T-helper 2 cell treated with Interferon-gamma antibody and Interleukin-4, amounts not matched to agents 100 ng/mL and 5 ng/mL, for 36 hours (primary cell): ENCODE results near the gene CAV3. TPM values are rescaled to one million over a fixed set of nuclear protein-coding genes. Genes with fewer than 3 reads are reported as not detected.

Experiments
- intact Hi-C: fragments of 100-400 bp; cut with micrococcal nuclease; formaldehyde crosslinking; loops from one replicate; pipeline ENCODE4 v1.15.1; 2023
- total RNA-seq: library from RNA; stranded (reverse); gene quantifications from 2 replicates; pipeline ENCODE4 v1.2.3, GENCODE V29; 2022

The CAV3 gene
- total RNA-seq, 1 donor from 2014 or later: not detected

DNA sequence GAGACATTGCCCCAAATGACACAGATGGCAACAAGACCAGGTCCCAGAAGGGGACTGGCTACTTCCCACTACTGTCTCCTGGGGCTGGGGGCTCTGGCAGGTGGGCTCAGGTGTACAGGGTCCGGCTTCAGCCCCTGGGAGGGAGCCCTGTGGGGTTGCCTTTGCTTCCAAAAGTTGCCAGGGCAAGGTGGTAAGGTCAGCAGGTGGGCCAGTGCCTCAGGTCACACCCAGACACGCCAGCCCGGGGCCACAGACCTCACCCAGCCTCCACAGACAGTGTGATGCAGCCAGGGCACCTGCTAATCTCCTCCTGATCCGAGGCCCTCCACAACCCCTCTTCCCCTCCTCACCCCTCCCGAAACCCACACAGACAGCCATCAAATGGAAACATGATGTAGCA, 28.3 kb downstream of the CAV3 start:
- intact Hi-C loops: no loop called here

DNA sequence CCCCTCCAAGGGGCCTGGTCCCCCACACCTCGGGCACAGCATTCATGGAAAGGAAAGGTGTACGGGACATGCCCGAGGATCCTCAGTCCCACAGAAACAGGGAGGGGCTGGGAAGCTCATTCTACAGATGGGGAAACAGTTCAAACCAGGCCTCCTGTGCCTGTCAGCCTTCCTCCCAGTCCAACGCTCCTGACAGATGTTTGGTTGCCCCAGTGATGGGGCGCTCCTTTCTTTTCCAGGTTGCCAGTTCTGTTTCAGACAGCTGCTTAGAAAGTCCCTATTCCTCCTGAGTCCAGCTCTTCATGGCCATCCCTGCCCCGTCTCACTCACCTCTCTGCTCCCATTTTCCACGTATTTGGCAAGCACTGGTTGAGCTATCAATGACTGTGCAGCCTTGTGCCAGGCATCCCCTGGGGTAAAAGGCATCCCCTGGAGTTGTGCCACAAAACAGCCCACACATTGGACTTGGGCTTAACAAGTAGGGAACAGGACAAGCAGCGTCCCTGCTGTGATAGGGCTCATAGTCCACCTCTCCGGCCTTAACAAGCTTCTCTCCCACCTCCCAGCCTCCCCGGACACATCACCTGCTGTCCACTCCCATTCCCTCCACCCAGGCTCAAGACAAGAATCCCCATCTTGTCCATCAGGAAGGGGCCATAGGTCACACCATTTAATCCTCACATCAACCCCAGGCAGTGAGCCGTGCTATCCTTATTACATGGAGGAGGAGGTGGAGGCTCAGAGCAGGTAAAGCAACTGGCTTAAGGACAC, 29.2 kb downstream of the CAV3 start:
- intact Hi-C loops: no loop called here

DNA sequence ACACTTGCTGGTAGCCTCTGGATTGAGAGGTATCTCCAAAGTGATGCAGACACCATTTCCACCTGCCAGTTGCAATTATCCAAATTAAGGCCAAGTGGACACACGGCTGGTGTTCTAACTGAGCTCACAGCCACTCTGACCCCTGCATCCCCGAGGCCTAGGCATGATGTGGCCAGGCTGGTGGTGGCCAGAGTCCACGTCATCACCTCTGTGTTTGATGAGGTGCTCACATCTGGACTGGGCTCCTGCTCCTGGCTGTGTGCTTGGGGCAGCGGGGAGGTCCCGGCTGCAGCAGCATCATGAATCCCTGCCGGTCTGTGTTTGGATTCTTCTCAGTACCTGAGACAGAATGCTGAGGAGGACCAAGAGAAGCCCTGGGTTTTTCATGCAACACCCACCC, 30.9 kb downstream of the CAV3 start:
- intact Hi-C loops: no loop called here

DNA sequence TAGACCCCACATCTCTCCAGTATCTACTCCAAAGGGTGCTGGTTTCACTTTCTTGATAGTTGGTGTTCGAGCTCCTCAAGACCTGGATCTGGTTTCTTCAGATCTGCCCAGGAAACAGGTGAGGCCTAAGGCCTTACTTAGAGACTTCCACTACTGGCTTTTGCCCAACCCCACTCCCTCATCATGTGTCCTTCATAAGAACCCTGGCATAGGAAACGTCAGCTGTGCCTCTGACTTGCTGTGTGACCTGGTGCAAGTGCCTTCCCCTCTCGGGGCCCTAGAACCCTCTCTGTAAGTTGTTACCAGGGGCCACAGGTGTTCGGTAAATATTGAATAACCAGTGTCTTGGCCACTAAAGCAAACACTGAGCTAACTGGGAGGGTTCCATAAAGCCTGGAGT, 31.9 kb downstream of the CAV3 start:
- intact Hi-C loops: no loop called here

DNA sequence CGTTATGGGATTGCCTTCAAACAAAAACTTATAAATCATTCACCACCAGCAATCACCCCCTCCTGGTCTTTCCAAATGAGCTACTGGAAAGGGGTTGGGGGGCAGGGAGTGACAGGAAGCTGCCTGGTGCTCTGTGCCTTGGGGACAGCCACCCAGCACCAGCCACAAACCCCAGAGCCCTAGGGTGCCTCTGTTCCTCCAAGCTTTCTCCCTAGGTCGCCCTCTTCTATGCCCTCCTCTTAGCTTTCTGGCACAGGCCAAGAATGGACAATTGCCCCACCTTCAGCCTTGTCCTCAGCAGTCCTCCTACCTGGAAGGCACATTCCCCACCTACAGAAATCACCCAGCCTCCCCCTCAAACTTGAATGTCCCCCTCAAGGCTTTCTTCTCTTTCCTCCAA, 32.5 kb downstream of the CAV3 start:
- intact Hi-C loops: no loop called here

DNA sequence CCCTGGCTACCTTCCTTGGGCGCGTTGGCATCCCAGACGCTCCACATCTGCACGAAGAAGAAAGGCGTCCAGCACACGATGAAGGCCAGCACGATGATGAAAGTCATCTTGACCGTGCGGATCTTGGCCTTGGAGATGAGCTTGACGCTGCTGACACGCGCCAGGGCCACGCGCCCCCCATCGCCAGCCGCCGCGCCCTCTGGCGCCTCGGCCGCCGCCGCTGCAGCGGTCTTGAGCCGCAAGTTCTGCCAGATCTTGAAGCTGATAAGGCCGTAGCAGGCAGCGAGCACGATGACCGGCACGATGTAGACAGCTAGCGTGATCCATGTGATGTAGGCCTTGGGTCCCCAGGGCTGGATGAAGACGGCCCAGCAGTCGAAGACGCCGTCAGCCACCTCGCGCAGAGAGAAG, 33.7 kb downstream of the CAV3 start:
- intact Hi-C loops: no loop called here

DNA sequence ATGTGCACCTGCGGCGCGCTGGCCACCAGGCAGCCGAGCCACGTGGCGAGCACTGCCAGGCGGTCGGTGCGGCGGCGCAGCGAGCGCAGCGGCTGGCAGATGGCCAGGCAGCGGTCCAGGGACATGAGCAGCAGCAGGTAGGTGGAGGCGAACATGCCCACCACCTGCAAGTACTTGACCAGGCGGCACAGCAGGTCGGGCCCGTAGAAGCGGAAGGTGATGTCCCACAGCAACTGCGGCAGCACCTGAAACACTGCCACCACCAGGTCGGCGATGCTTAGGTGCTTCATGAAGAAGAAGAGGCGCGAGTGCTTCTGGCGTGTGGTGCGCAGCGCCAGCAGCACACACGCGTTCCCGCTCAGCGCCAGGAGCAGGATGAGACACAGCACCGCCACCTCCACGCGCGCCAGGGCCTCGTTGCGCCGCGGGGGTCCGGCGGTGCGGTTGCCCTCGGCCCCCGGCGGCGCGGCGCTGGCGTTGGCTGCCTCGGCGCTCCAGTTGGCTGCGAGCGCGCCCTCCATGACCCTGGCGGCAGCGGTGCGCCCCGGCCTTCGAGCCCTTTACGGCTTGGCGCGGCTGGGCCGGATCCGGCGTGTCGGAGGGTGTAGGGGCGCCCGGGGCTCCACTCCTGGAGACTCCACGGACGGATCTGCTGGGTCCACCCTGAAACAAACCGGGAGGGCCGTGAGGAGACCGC, 34.2 kb downstream of the CAV3 start:
- intact Hi-C loops: no loop called here

DNA sequence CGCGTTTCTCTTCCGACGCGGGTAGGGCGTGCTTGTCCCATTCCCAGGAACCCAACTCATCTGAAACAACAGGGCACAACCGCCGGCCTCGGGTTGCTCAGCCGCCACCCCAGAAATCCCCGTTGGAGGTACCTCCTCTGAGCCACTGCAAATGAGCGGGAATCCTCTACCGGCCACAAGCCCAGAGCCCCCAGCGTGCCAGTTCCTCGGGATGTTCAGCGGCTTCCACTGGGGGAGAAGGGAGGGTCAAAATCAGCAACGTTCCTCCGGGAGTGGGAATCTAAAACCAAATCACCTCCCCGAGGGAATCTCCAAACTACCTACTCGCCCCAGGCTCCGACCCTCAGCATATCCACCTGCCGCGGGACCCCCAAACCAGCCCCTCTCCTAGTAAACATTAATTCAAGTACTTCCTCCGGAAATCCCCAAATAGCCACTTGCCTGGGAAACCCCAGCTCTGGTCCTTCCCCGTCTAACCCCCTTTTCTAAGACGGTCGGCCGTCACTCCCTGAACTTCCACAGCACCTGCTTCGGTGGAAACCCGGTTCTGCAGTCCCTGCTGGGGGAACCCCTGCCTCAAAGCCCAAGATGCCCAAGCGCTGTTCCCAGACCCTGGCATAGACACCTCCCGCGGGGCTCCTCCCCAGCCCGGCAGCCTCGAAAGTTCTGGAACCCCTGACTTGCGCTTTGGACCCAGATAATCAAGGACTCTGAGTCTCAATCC, 34.9 kb downstream of the CAV3 start:
- intact Hi-C loops: no loop called here

DNA sequence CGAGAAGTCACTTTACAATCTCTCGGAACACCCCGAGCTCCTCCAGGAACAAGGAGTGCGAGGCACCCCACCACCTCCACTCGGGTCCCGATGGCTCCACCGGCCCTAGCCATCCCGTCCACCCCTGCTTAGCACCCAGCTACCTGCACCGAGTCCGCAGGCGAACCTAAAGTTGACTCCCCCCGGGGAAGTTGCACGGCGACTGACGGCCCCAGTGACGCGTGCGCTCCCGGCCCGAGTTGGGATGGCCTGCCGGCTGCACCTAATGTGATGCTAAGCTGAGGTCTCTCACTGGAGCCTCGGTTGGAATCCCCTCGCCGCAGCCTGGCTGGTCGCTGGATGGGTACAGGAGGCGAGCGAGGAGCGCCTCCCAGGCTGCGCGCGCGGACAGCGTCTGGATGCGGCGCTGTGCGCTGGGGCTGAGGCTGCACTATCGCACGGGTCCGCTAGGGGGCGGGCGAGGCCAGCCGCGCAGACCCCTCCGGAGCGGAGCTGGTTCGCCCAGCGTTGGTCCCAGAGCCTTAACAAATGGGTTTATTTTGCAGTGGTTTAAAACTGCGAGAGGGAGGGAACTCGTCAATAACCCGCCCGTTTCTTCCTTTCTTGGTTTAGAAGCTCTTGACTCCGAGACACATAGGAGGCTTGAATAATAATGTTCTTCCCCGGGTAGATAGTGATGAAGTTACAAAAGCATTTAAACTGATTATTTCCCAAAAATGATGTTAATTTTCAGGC, 35.7 kb downstream of the CAV3 start, which contains the start of gene OXTR:
OXTR (minus strand) TSS at position 526 of the 735 bp plus-strand sequence. CDS start 1,426 bp downstream, outside the sequence.
- intact Hi-C loops: no loop called here

DNA sequence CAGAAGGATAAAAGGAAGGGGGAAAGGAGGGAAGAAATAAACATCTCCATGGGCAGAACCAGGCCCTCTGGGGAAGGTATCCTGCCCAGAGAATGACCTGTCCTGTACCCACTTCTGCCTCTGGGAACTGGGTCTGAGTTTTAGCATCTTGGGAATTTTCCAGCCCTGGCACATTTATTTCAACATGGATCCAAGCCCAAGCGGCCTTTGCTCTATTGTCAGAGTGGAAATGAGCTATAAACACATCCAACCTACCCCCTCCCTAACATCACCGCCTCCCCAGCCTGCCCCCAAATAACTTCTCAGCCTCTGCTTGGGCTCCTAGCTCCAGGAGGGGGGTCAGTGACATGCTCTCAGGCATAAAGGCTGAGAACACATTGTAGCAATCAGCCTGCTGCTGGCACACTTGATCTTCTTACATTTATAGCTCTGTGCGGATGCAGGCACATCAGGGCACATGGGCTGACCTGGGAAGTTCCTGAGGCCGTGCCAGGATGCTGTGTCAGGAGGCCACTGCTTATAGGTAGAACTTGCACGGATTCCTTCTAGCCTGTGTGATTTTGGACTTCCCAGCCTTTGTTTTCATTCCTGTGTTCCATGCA, 40.4 kb downstream of the CAV3 start:
- intact Hi-C loops: no loop called here

DNA sequence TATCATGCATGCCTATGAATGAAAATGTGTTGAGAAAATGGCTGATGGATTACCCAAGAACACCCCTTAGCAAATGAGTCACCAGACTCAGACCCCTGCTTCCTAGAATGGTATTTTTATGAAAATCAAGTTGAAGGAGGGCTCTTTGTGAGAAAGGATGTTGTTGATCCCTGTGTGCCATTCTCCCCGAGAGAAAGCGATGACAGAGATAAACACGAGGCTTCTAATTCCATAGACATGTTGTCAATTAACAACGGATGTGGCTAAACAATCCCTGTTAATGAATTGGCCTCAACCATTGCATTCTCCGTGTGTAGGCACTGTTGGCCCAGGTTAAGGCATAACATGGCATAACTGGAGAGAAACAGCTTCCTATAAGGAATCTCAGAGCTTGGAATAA, 41.6 kb downstream of the CAV3 start:
- intact Hi-C loops: no loop called here

DNA sequence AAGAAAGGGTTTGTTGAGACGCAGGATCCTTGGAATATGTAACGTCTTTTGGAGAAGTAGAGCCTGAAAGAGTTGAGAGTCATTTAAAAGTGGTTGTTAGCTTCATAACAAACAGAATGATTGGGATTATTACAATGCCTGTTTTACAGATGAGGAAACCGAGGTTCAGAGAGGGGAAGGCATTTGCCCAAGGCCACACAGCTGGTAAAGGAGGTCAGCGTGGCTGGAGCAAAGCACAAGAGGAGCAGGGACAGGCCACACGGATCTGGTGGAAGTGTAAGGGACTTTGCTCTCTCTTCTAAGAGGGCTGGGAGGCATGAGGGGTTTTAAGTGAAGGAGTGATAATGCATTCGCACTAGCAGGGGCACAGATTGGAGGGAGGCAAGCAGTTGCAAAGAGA, 42.0 kb downstream of the CAV3 start:
- intact Hi-C loops: no loop called here

DNA sequence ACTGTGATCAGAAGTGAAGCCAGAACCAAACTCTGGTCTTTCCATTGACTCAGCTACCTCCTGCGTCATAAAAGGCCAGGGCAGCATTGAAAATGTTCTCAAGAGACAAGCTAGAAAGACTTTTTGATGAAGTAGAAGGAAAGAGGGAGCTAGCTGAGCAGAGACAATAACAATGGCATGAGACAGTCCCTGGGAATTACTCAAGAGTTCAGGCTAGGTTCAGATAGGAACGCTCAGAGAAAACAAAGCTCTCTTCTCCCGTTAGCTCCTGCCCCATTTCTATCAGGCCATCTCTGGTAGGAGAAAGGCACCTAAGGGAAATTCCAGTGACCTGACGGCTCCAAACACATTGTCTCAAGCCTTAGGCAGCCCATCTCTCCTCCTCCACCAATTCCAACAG, 42.8 kb downstream of the CAV3 start:
- intact Hi-C loops: no loop called here

DNA sequence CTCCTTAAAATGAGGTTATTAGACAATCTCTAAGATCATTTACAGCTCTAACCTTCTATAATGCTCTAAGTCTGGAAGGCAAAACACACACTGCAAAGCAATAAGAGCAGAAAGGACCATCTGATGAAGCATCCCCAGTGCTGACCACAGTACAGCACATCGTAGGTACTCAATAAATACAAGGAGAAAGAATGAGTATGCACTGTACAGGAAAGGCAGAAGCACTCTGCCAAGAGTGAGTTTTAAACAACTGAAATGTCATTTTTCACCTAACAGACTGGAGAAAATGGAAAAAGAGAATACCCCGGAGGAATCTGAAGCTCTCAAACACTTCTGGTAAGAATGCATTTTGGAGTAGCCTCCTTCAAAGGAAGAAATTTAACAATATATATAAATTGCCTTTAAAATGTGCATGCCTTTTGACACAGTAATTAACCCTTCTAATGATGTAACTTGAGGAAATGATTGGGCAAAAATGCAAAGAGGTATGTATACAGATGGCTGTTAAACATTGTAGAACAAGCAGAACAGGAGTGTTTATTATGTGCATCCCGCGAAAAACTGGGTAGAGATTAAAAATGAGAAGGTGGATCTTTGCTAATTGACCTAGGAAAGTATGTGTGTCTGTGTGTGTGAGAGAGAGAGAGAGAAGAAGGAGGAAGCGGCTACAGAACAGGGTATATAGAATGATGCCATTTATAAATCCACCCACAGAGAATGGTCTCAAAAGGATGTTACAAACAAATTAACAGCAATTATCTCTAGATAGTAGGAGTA, 43.8 kb downstream of the CAV3 start:
- intact Hi-C loops: no loop called here

DNA sequence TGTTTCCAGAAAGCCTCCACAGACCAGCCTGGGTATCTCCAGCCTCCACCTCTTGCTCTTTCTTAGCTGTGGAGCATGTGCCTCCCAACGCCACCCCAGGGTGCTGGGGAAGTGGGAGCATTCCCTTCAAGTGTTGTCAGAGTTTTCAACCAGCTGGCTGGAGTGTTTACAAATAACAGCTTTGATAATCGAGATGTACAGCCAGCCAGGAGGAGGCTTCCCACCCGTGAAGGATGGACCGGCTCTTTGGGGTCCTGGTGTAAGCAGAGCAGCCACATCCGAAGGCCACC, 44.3 kb downstream of the CAV3 start:
- intact Hi-C loops: no loop called here

DNA sequence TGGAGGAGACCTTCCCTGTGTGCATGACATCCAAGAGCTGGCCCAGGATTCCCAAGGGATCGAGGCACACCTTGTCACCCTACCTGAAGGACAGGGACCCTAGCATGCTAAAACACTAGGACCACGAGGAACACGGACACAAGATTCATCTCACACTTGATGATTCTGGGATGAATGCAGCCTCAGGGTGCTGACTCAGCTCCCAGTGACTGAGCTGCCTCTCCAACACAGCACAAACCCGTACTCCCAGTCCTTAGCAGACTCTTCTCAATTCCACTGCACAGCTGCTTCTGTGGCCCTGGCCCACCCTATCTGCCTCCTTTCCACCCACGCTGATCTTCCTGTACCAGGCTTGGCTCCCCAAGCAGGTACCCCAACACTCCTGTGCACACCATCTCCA, 44.9 kb downstream of the CAV3 start:
- intact Hi-C loops: no loop called here

DNA sequence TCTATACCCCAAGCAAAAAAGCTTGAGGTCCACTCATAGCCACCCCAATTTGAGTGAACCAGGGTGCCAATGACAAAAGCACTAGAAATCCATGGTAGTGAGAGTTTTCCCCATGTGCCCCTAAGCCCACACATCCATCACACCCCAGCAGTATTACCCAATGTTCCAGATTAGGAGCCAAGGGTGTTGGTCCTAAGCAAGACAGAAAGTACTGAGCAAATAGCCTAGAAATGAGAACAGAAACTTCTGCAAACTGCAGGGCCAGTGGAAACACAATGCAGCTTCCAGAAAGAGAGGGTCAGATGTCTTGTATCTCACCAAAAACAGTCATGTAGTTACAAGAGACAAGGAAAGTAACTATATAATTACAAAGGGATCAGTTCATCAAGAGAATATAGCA, 46.7 kb downstream of the CAV3 start:
- intact Hi-C loops: no loop called here

DNA sequence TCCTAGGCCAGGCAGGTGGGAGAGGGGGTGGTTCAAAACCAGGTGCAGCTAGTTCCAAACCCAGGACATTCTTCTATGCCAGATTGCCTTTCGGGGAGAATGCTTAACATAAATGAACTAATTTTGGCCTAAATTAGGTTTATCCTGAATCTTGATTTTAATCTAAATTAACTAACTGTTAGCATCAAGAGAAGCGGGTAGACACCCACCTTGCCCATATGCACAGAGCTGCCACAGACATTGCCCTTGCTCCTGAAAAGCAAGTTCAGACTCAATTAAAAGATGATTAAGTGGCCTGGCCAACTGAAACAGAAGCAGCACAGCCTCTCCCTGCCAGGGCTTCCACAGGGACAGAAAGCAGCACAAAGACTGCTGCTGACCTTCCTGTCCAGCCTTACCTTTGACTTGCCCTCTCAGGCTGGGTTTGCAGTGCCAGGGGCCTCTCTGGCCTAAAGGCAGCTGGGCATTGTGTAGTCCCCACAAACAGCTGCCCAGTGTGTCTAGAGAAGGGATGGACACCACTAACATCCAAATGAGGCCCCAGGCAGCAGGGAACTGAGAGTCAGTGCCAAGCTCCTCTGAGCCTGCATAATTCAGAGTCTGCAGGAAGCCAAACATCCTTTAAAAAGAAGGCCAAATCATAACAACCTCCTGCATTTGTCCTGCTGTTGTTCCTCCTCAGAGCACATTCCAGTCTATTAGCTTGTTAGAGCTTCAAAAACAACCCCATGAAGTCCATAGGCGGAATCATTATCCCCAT, 51.3 kb downstream of the CAV3 start:
- intact Hi-C loops: no loop called here

DNA sequence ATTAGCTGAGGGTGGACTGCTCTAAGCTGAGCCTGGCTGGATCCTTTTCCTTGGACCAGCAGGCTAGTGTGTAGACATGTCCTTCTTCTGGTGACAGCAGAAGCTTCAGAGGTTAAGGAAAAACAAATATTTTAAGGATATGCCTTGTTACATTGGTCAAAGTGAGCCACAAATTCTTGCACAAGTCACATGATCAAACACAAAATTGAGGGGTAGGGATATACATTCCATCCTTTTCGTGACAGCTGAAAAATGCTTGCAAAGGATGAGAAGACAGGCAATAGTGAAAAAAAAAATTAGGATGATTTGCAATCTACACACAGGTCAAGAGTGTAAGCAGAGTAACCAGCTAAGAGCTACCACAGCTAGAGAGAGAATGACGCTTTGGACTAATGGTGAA, 56.9 kb downstream of the CAV3 start:
- intact Hi-C loops: no loop called here

DNA sequence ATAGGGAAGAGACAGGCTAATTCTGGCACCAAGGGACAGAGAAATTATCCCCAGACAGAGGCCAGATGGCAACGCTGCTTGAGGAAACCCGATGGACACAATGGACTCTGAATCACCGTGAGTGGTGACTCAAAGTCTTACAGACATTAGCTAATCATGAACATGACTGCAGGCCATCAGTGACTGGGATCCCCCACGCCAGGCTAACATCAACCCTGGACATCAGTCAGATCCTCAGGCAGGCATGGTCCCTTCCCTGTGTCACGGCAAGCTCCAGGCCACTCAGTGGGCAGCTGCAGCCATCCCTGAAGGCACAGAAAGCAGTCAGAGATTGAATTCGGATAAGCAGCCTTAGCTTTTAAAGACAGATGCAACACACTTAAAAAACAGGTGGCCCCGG, 59.6 kb downstream of the CAV3 start:
- intact Hi-C loops: no loop called here
